Non-pigmented ciliary epithelial cell (primary cell): ENCODE data around the gene ANP32D.
"Not testable (repeated sequence)": the region's sequence is repeated elsewhere in the genome, so short reads cannot be mapped to it uniquely, and the experiment has no call there.

Experiments
- DNase-seq: peaks from one replicate; pipeline ENCODE4 v3.0.0-alpha.2; 2010; ENCODE audit warnings: low read depth

ANP32D gene

GRCh38 chr12:48506836-48507235 is 34.5 kb downstream of the ANP32D start:
- not testable (repeated sequence) for DNase-seq

- no peak for DNase-seq
Measured at GRCh38 chr12:48508987-48509386, 36.6 kb downstream of the ANP32D start.

DNA sequence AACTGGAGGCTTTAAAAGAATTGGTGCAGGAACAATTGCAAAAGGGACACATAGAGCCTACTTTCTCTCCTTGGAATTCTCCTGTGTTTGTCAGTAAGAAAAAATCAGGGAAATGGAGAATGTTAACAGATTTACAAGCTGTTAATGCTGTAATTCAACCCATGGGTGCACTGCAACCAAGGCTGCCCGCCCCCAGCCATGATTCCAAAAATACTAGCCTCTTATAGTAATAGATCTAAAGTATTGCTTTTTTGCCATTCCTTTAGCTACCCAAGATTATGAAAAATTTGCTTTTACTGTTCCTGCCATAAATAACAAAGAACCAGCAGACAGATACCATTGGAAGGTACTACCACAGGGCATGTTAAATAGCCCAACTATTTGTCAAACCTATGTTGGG is 37.8 kb downstream of the ANP32D start:
- no peak for DNase-seq

DNA sequence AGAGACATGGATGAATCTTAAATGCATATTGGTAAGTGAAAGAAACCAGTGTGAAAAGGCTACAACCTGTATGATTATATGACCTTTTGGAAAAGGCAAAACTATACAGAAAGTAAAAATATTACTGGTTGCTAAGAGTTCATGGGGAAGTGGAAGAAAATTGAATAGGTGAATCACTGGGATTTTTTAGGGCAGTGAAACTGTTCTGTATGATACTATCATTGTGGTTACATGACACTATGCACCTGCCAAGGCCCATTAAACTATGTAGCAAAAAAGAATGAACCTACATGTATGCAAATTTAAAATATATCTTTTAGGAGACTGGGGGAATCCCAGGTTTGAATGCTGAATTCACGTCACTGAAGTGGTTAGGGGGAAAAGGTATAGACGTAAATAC is 40.5 kb downstream of the ANP32D start:
- no peak for DNase-seq

DNA sequence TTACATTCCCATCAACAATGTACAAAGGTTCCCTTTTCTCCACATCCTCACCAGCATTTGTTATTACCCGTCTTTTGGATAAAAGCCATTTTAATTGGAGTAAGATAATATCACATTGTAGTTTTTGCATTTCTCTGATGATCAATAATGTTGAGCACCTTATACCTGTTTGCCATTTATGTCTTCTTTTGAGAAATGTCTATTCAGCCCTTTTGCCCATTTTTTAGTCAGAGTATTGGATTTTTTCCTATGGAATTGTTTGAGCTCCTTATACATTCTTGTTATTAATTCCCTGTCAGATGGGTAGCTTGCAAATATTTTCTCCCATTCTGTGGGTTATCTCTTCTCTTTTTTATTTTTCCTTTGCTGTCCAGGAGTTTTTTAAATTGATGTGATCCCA is 42.4 kb downstream of the ANP32D start:
- DNase-seq = no peak

DNA sequence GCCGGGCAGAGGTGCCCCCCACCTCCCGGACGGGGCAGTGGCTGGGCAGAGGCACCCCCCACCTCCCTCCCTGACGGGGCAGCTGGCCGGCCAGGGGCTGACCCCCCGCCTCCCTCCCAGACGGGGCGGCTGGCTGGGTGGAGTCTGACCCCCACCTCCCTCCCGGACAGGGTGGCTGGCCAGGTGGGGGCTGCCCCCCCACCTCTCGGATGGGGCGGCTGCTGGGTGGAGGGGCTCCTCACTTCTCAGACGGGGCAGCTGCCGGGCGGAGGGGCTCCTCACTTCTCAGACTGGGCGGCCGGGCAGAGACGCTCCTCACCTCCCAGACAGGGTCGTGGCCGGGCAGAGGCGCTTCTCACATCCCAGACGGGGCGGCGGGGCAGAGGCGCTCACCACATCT is 48.0 kb downstream of the ANP32D start:
- DNase-seq = not testable (repeated sequence)
